Endothelial cell of umbilical vein (primary cell): ENCODE results near the gene FBXW11.

ENCODE experiments used
- EZH2 ChIP-seq: IDR thresholded peaks from 2 replicates; pipeline ENCODE4 v1.6.1; 2012; ENCODE audit warnings: borderline replicate concordance, low read depth, mild to moderate bottlenecking, moderate library complexity, low read length, inconsistent platforms; ENCODE audit not compliant: severe bottlenecking
- POLR2A ChIP-seq: IDR thresholded peaks from 2 replicates; pipeline ENCODE4 v1.6.1; 2012; ENCODE audit warnings: low read depth, mild to moderate bottlenecking, control low read depth, low read length
- TF ChIP-seq, protein P1 (sequence below), 2 donors: IDR thresholded peaks; 1 replicate in 1 of 2; 2 replicates in 1 of 2; pipeline ENCODE4 v1.5.1; 2011; ENCODE audit warnings: low read length in 2 of 2, mild to moderate bottlenecking in 2 of 2, moderate library complexity in 2 of 2, control low read depth in 1 of 2, inconsistent platforms in 1 of 2, low read depth in 1 of 2; ENCODE audit not compliant: insufficient read depth in 1 of 2; ENCODE audit errors: extremely low read depth in 1 of 2

DNA sequence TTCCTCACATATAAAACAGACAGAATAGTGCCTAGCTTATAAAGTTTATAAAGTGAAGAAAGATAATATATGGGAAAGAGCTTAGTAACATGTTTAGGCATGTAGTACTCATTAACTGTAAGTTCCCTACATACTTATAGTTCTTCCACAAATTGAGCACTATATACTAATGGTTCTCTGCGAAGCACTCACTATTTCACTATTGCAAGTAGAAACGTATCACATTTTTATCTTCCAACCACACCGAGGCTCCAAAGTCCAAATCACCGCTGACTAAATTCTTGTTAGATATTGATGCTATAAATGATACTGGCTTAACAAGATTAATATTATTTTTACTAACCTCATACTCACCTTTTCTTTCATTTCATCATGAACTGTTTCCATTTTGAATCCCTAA, 61.0 kb downstream of the FBXW11 start:
- TF ChIP-seq, protein P1, sequence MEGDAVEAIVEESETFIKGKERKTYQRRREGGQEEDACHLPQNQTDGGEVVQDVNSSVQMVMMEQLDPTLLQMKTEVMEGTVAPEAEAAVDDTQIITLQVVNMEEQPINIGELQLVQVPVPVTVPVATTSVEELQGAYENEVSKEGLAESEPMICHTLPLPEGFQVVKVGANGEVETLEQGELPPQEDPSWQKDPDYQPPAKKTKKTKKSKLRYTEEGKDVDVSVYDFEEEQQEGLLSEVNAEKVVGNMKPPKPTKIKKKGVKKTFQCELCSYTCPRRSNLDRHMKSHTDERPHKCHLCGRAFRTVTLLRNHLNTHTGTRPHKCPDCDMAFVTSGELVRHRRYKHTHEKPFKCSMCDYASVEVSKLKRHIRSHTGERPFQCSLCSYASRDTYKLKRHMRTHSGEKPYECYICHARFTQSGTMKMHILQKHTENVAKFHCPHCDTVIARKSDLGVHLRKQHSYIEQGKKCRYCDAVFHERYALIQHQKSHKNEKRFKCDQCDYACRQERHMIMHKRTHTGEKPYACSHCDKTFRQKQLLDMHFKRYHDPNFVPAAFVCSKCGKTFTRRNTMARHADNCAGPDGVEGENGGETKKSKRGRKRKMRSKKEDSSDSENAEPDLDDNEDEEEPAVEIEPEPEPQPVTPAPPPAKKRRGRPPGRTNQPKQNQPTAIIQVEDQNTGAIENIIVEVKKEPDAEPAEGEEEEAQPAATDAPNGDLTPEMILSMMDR (IDR thresholded peaks at IDR 0.05; ENCODE audit: extremely low read depth in 1 of 2, insufficient read depth in 1 of 2, low read depth in 1 of 2, low read length in 2 of 2): no peak
- TF ChIP-seq POLR2A (no peak), EZH2 (no peak)
